Neuronal stem cell (in vitro differentiated cells): Measurements from ENCODE around the gene GPC5.

Source experiments
- DNase-seq: peaks from one replicate; pipeline ENCODE4 v3.0.0-alpha.2; 2013; ENCODE audit warnings: low spot score
- H2AFZ ChIP-seq: one replicate; pipeline ENCODE4 v1.6.1; 2013; ENCODE audit warnings: mild to moderate bottlenecking, low read length, inconsistent platforms
- H2AK5ac ChIP-seq: 2 replicates; pipeline ENCODE4 v1.6.1; 2013; ENCODE audit warnings: low read depth, mild to moderate bottlenecking, inconsistent platforms, low read length, moderate library complexity, mixed read lengths
- H2BK120ac ChIP-seq: 2 replicates; pipeline ENCODE4 v1.6.1; 2013; ENCODE audit warnings: low read depth, mild to moderate bottlenecking, inconsistent platforms, low read length, moderate library complexity, mixed read lengths
- H2BK12ac ChIP-seq: one replicate; pipeline ENCODE4 v1.6.1; 2013; ENCODE audit warnings: low read length, inconsistent platforms
- H2BK15ac ChIP-seq: 2 replicates; pipeline ENCODE4 v1.6.1; 2013; ENCODE audit warnings: mild to moderate bottlenecking, low read length, inconsistent platforms, mixed read lengths
- H2BK5ac ChIP-seq: one replicate; pipeline ENCODE4 v1.6.1; 2013; ENCODE audit warnings: inconsistent platforms, mild to moderate bottlenecking, low read length, moderate library complexity
- H3K14ac ChIP-seq: one replicate; pipeline ENCODE4 v1.6.1; 2013; ENCODE audit warnings: low read length, inconsistent platforms
- H3K18ac ChIP-seq: 2 replicates; pipeline ENCODE4 v1.6.1; 2013; ENCODE audit warnings: low read length, inconsistent platforms
- H3K23ac ChIP-seq: 2 replicates; pipeline ENCODE4 v1.6.1; 2013; ENCODE audit warnings: low read depth, mild to moderate bottlenecking, mixed read lengths, low read length, inconsistent platforms; ENCODE audit not compliant: poor library complexity
- H3K27ac ChIP-seq: replicated peaks from 3 replicates; pipeline ENCODE4 v1.5.1; 2013; ENCODE audit warnings: low read length, inconsistent platforms
- H3K27me3 ChIP-seq, 3 experiments: 2 replicates each; pipeline ENCODE4 v1.6.1; 2013; ENCODE audit warnings: low read length in 3 of 3, mild to moderate bottlenecking in 2 of 3, inconsistent platforms in 1 of 3, low read depth in 1 of 3, mixed read lengths in 1 of 3, moderate library complexity in 1 of 3; ENCODE audit not compliant: control insufficient read depth in 3 of 3, insufficient read depth in 3 of 3
- H3K36me3 ChIP-seq, 2 donors: replicated peaks in 1 of 2; 2 replicates each; pipeline ENCODE4 v1.6.1; 2013; ENCODE audit warnings: low read length in 2 of 2; ENCODE audit not compliant: control insufficient read depth in 2 of 2, insufficient read depth in 2 of 2
- H3K4ac ChIP-seq: 2 replicates; pipeline ENCODE4 v1.6.1; 2013; ENCODE audit warnings: inconsistent platforms, mild to moderate bottlenecking, low read length, moderate library complexity
- H3K4me1 ChIP-seq, 2 donors: 1 replicate in 1 of 2; 2 replicates in 1 of 2; pipeline ENCODE4 v1.6.1; 2013; ENCODE audit warnings: low read length in 2 of 2, low read depth in 1 of 2; ENCODE audit not compliant: control insufficient read depth in 2 of 2, insufficient read depth in 1 of 2
- H3K4me2 ChIP-seq: one replicate; pipeline ENCODE4 v1.6.1; 2013; ENCODE audit warnings: mild to moderate bottlenecking, low read length, inconsistent platforms; ENCODE audit not compliant: insufficient read depth, poor library complexity, severe bottlenecking
- H3K4me3 ChIP-seq, 2 donors: 2 replicates each; pipeline ENCODE4 v1.5.1; 2013; ENCODE audit warnings: low read length in 2 of 2, mild to moderate bottlenecking in 2 of 2, inconsistent platforms in 1 of 2, moderate library complexity in 1 of 2
- H3K79me1 ChIP-seq: one replicate; pipeline ENCODE4 v1.6.1; 2013; ENCODE audit warnings: low read depth, mild to moderate bottlenecking, inconsistent platforms, low read length, moderate library complexity
- H3K9ac ChIP-seq: one replicate; pipeline ENCODE4 v1.6.1; 2013; ENCODE audit warnings: mild to moderate bottlenecking, low read depth, low read length, inconsistent platforms; ENCODE audit not compliant: poor library complexity
- H3K9me3 ChIP-seq, 2 donors: replicated peaks in 1 of 2; 2 replicates each; pipeline versions ENCODE3 to v1.6.1; 2013; ENCODE audit warnings: low read length in 2 of 2, mild to moderate bottlenecking in 2 of 2, inconsistent platforms in 1 of 2, low read depth in 1 of 2, mixed read lengths in 1 of 2, moderate library complexity in 1 of 2; ENCODE audit not compliant: control insufficient read depth in 2 of 2, insufficient read depth in 1 of 2
- H4K8ac ChIP-seq: one replicate; pipeline ENCODE4 v1.6.1; 2013; ENCODE audit warnings: low read depth, mild to moderate bottlenecking, inconsistent platforms, low read length, moderate library complexity
- H4K91ac ChIP-seq: one replicate; pipeline ENCODE4 v1.6.1; 2013; ENCODE audit warnings: low read length, low read depth, mild to moderate bottlenecking, inconsistent platforms; ENCODE audit not compliant: poor library complexity
- WGBS, 2 donors: extraction: QIAGEN DNeasy Blood & Tissue Kit; methylation state at CpG; one replicate each; pipeline ENCODE4 v1.1.7; 2013; ENCODE audit warnings: missing lambda C conversion rate in 2 of 2, mixed read lengths in 1 of 2; ENCODE audit not compliant: insufficient read length in 2 of 2, insufficient replicate concordance in 1 of 2; ENCODE audit errors: extremely low coverage in 2 of 2; 5-methylcytosine and 5-hydroxymethylcytosine counted together

GPC5 gene

DNA sequence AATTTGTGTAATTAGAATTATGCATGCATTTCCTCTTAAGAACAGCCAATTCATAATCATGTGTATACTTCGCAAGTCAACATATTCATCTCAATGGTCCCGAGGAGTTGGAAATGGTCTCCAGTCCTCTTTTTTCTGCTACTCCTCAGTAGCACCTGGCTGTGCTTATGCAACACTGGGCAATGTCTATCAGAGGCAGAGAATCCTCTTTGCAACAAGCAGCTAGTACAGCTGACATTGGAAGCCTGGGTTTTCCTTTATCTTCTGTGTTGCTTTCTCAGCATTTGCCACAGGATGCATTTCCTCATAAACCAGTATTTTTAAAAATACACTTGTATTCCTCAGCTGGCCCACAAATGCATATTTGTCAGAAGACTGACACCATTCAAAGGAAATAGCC is 1422.9 kb downstream of the GPC5 start:
- H2BK120ac ChIP-seq = no peak overlapping the region
- no peak overlapping the region for H4K8ac ChIP-seq
- H2BK15ac ChIP-seq = no peak overlapping the region
- no peak overlapping the region for H2BK5ac ChIP-seq
- no peak overlapping the region for H2BK12ac ChIP-seq
- H3K4me1 ChIP-seq = no peaks in the 10 kb centered on the region
- H3K4me2 ChIP-seq = no peak overlapping the region
- no CpG with 5 or more reads among the region's 2 CpGs for WGBS, 2 donors
- DNase-seq = no peak
- no peak overlapping the region for H2AK5ac ChIP-seq
- H3K36me3 ChIP-seq = no peaks in the 10 kb centered on the region
- no peaks in the 10 kb centered on the region for H3K27me3 ChIP-seq
- no peaks in the 10 kb centered on the region for H3K9me3 ChIP-seq
- no peak overlapping the region for H4K91ac ChIP-seq
- H3K9ac ChIP-seq = no peak overlapping the region
- H3K4me3 ChIP-seq = no peak overlapping the region
- H3K14ac ChIP-seq = no peak overlapping the region
- H3K23ac ChIP-seq = no peak overlapping the region
- no peaks in the 10 kb centered on the region for H3K79me1 ChIP-seq
- no peak overlapping the region for H3K27ac ChIP-seq
- no peak overlapping the region for H3K4ac ChIP-seq
- no peak overlapping the region for H2AFZ ChIP-seq
- H3K18ac ChIP-seq = no peak overlapping the region

DNA sequence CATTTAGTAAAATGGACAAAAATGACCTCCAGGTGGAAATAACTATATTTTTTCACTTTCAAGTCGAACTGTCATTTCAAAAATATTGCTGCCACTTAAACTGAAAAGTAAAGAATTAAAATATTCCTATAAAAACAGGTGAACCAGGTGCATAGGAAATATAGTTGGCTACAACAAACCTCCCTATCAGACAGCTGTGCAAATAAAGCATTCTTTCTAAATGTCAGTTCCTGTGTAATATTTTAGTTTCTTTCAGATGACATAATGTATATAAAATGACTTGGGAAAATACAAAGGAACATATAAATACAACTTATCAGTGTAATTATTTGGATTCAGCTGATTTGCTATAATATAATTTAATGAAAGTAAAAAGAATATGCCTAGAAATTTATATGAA is 1424.6 kb downstream of the GPC5 start:
- H3K9me3 ChIP-seq = no peaks in the 10 kb centered on the region
- H2AK5ac ChIP-seq = no peak overlapping the region
- no peaks in the 10 kb centered on the region for H3K4me1 ChIP-seq
- no CpG with 5 or more reads among the region's 1 CpG for WGBS, 2 donors
- no peak overlapping the region for H2BK12ac ChIP-seq
- H2BK5ac ChIP-seq = no peak overlapping the region
- no peak overlapping the region for H3K23ac ChIP-seq
- H3K4me3 ChIP-seq = no peak overlapping the region
- no peak overlapping the region for H3K4me2 ChIP-seq
- H3K14ac ChIP-seq = no peak overlapping the region
- H2AFZ ChIP-seq = no peak overlapping the region
- H3K27me3 ChIP-seq = no peaks in the 10 kb centered on the region
- H3K79me1 ChIP-seq = no peaks in the 10 kb centered on the region
- no peak for DNase-seq
- H4K91ac ChIP-seq = no peak overlapping the region
- no peaks in the 10 kb centered on the region for H3K36me3 ChIP-seq
- H2BK120ac ChIP-seq = no peak overlapping the region
- H2BK15ac ChIP-seq = no peak overlapping the region
- H3K18ac ChIP-seq = no peak overlapping the region
- H4K8ac ChIP-seq = no peak overlapping the region
- H3K4ac ChIP-seq = no peak overlapping the region
- H3K27ac ChIP-seq = no peak overlapping the region
- no peak overlapping the region for H3K9ac ChIP-seq

DNA sequence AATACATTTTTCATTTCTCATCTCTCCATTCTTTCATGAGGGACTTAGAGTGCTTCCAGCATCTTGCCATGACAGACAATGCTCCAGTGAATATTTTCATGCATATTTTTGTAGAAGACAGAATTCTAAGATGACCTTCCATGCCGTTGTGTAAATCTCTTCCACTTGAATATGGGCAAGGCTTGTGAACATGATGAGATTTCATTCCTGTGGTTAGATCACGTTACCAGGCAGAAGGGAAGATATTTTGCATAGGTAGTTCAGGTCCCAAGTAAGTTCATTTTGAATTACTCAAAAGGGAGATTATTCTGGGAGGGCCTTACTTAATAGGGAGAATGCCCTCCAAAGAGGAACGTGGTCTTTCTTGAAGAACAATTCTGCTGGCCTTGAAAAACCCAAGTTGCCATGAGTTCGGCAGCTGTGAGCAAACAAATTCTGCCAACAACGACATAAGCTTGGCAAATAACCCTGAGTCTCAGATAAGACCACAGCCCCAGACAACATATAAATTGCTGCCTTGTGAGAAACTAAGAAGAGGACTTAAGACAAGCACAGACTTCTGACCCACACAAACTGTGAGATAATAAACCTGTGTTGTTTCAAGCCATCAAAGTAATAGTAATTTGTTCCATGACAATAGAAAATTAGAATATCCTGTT is 1427.6 kb downstream of the GPC5 start:
- Histone ChIP-seq H3K9me3 (no peaks in the 10 kb centered on the region), H2BK120ac (no peak overlapping the region), H2BK15ac (no peak overlapping the region), H3K18ac (no peak overlapping the region), H2BK12ac (no peak overlapping the region), H2AFZ (no peak overlapping the region), H3K14ac (no peak overlapping the region), H3K4ac (no peak overlapping the region), H4K8ac (no peak overlapping the region), H3K79me1 (no peaks in the 10 kb centered on the region), H3K27me3 (no peaks in the 10 kb centered on the region), H2BK5ac (no peak overlapping the region), H3K4me1 (no peaks in the 10 kb centered on the region), H4K91ac (no peak overlapping the region), H3K36me3 (no peaks in the 10 kb centered on the region), H2AK5ac (no peak overlapping the region), H3K9ac (no peak overlapping the region), H3K4me3 (no peak overlapping the region), H3K27ac (no peak overlapping the region), H3K23ac (no peak overlapping the region), H3K4me2 (no peak overlapping the region)
- no CpG with 5 or more reads among the region's 5 CpGs for WGBS, 2 donors
- no peak for DNase-seq

DNA sequence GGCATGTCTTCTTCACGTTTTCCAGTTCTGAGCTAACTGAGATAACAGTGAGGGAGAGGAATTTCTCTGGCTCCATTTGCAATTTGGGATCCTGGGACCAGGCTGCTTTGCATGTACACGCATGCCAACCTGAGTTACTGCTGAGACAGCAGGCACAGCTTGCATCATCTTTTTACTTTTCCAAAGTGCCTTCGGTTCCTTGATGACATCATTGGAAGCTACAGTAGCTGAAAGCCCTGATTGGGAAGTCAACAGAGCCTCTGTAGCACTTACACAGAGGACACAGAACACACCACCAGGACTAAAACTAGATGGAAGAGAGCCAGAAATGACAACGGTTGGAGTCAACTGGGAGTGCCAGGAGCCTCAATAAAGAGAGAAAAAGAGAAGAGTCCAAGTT is 1429.1 kb downstream of the GPC5 start:
- no CpG with 5 or more reads among the region's 4 CpGs for WGBS, 2 donors
- Histone ChIP-seq H2BK5ac (no peak overlapping the region), H2AK5ac (no peak overlapping the region), H2AFZ (no peak overlapping the region), H3K4me1 (no peaks in the 10 kb centered on the region), H3K27ac (no peak overlapping the region), H4K8ac (no peak overlapping the region), H3K18ac (no peak overlapping the region), H3K9me3 (no peaks in the 10 kb centered on the region), H4K91ac (no peak overlapping the region), H2BK12ac (no peak overlapping the region), H3K27me3 (no peaks in the 10 kb centered on the region), H2BK120ac (no peak overlapping the region), H3K14ac (no peak overlapping the region), H3K23ac (no peak overlapping the region), H3K9ac (no peak overlapping the region), H2BK15ac (no peak overlapping the region), H3K4me2 (no peak overlapping the region), H3K36me3 (no peaks in the 10 kb centered on the region), H3K79me1 (no peaks in the 10 kb centered on the region), H3K4ac (no peak overlapping the region), H3K4me3 (no peak overlapping the region)
- DNase-seq = no peak
